HCEC 1CT (cell line): ENCODE data around the gene AGO1.
"Not testable (repeated sequence)": the region's sequence is repeated elsewhere in the genome, so short reads cannot be mapped to it uniquely, and the experiment has no call there.

Experiments
- DNase-seq: peaks from one replicate; pipeline ENCODE4 v3.0.0-alpha.2; 2017

AGO1 gene

DNA sequence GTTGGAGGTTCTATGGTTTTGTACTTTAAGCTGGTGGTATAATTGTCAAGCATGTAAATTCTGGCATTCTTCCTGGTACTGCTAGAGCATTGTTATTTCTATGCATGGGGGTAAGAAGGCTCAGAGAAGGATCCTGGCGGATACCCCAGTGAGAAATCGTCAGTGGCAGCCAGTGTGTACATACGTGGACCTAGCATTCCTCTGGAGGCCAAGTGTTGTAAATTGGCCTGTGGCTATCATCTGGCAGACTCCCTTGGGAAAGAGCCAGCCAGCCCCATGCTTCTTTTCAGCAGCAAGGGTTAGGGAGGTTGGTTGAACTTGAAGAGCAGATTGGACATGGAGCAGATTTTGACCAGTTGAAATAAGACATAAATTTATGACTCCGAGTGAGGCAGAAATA, 42.7 kb downstream of the AGO1 start:
- no peak for DNase-seq

- no peak for DNase-seq
Observed at GRCh38 chr1:35927472-35927871, 44.5 kb downstream of the AGO1 start.

- peak; percentile 53 for DNase-seq
Observed at GRCh38 chr1:35929730-35930592, 47.0 kb downstream of the AGO1 start.

GRCh38 chr1:35930593-35931445, 47.8 kb downstream of the AGO1 start, which contains the start of gene AGO3:
AGO3 (plus strand) TSS chr1:35931105; CDS start chr1:35931427, 322 bp downstream.
- peak; percentile 84 for DNase-seq

DNA sequence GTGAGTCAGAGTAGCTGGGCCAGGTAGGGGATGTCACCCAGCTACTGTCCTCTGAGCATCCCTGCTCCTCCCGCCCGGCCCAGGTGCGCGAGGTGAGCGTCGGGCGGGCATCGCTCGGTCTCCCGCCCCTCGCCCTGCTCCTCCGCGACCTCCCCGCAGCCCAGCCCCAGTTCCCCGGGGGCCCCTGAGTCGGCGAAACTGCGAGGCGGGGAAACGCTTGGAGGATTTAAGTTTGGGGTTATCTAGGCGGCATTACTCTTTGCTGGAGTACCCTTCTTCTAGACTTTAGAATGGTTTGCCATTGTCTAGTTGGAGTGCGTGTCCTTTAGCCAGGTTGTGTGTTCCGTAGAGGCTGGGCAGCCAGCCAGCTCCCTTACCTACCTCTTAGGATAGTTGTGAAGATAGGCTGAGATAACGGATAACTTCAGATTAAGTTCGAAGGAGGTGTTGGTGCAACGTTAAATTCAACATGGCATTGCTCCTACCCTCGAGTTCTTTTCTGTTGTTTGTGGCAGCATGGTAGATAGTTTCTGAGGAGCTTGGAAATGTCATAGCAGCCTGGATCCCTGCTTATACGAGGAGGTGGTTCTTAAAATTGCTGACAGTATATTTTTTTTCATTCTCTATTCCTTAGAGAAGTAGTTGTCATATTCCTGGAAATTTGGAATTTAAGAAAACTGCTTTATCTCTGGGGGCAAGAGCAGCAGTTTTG, 48.6 kb downstream of the AGO1 start:
- no peak for DNase-seq

GRCh38 chr1:35932158-35932636, 49.2 kb downstream of the AGO1 start:
- no peak for DNase-seq

DNA sequence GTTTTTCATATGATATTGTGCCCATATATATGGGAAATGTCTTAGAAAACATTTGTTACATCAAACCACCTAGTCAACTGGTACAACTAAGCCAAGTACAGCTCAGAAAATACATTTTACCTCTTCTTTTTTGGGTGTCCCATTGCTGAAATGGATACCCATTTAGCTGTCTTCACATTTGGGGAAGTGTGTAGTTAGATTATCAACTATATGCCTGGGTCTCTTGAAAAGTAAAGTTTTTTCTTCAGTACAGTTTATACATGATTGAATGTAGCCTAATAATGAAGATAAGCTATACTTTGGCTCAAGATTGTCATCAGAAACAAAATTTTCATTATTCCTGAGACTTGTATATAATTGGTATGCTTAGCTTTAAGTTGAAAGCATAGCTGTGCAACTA, 49.9 kb downstream of the AGO1 start:
- no peak for DNase-seq

DNA sequence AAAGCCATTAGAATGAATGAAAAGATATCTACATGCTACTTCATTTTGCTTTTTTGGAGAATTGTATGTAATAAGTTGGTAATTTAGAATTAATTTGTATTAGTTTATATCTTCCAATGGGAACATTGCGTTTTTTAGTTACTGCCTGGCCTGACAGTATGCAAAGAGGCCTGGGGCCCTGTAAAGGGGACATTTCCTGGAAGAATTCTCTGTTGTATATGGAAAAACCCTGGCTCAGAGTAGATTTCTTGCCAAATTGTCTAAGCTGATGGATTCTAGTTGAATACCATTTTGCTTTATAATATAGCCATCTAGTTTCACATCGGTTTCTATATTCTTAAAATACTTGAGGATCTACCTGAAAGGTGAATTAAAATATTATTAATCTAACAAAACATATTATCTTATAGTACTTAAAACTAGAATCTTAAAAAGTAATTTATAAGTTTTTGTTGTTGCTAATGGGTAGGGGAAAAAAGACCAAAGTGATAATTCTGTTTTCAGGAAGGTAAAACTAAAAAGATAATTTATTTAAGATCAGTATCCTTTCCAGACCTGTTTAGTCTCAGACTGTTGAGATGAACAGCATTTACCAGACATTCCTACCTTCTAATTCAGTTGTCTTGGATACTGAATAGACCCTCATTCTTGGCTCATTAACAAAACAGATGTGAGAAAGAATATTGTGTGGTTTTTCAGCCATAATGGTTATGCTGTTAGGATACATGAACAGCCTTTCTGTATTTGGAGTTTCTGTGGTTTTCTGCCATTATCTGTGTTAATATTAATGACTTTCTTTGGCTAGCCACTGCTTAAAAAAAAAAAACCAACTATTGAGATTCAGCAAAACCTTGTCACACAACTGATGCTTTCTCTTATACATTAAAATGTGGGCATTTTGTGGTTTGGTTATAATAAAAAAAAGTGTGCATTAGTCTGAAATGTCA, 52.7 kb downstream of the AGO1 start:
- DNase-seq, result no peak

DNA sequence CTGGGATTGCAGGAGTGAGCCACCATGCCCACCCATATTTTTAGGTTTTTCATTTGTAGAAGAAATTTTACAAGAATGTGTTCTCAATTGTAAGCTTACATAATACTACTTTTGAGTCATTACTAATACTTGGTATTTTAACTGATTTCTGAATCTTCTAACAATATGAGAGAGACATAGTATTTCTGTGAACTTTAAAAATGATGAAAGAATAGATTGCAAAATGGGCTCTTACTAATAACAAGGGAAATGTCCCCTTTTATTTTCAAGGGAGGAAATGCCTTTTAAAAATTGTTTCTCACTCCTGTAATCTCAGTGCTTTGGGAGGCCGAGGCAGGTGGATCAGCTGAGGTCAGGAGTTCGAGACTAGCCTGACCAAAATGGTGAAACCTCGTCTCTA, 53.8 kb downstream of the AGO1 start:
- peak; percentile 17 for DNase-seq

GRCh38 chr1:35939484-35939883, 56.5 kb downstream of the AGO1 start:
- no peak for DNase-seq

GRCh38 chr1:35945327-35945726, 62.3 kb downstream of the AGO1 start:
- DNase-seq, result no peak

DNA sequence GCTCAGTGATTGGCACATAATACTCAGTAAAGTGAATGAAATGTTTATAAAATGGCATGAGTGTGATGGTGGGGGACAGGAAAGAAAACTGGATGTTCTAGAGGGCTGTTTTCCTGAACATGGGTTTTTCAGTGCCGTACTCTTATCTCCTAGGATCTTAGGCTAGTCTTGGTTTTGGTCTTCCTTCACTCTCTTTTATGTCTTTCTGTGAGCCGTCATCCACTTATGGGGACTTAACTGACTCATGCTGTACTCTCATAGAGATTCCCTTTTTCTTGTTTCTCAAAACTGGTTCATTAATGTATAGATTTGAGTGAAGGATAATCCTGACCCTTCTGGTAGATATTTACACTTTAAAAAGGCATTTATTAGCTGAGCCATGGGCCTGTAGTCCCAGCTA, 64.5 kb downstream of the AGO1 start:
- DNase-seq, result no peak

DNA sequence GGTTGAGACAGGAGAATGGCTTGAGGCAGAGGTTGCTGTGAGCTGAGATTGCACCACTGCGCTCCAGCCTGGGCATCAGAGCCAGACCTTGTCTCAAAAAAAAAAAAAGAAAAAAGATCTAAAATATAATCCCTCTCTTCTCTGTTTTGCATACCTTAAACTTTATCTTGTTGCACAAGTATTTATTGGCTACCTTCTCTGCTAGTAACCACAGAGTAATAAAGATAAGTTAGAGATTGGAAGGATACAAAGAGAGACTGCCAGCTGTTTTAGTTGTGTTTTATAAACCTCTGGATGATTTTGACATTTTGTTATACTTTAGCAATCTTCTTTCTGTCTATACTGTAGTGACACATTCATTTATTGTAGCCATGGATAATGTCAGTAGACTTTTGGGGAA, 75.5 kb downstream of the AGO1 start:
- DNase-seq, result no peak

- no peak for DNase-seq
Observed at GRCh38 chr1:35959304-35959703, 76.3 kb downstream of the AGO1 start.

DNA sequence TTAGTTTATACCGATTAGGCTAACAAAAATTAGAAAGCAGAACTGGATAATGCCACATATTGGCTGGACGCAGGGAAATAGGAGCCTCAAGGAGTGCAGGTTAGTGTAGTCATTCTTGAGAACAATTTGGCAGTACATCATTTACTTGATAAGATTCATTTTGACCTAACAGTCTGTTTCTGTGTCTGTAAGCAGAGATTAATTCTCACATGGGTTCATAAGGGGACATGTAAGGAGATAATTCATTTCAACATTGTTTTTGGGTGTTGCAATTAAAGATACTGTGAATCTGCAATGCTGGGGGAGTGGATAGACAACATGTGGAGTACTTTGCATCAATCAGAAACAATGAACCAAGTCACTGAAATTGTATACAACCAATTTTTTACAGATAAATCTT, 79.9 kb downstream of the AGO1 start:
- no peak for DNase-seq

- DNase-seq, result not testable (repeated sequence)
Observed at GRCh38 chr1:35964277-35964676, 81.3 kb downstream of the AGO1 start.

GRCh38 chr1:35968396-35968795, 85.4 kb downstream of the AGO1 start:
- no peak for DNase-seq

GRCh38 chr1:35971601-35972000, 88.6 kb downstream of the AGO1 start:
- DNase-seq, result no peak

- not testable (repeated sequence) for DNase-seq
Observed at GRCh38 chr1:35972631-35973030, 89.6 kb downstream of the AGO1 start.

GRCh38 chr1:35980090-35980489, 97.1 kb downstream of the AGO1 start:
- no peak for DNase-seq
